SU-DHL-6 (cell line): ENCODE data around the gene TMEM248.

Experiments used
- H2AFZ ChIP-seq: fragments of 200-600 bp; sonication (generic); 2 replicates; pipeline ENCODE4 v1.6.1; 2014; ENCODE audit warnings: low read depth, mild to moderate bottlenecking, moderate library complexity, mixed read lengths, antibody characterized with exemption, low read length; ENCODE audit not compliant: severe bottlenecking
- H3F3A ChIP-seq: fragments of 200-600 bp; shearing (Covaris generic); 2 replicates; pipeline ENCODE4 v1.6.0; 2016; ENCODE audit warnings: antibody characterized with exemption, mild to moderate bottlenecking; ENCODE audit not compliant: insufficient read depth
- H3K27ac ChIP-seq: fragments of 200-600 bp; sonication (generic); 2 replicates; pipeline ENCODE4 v1.5.1; 2016; ENCODE audit warnings: low read depth, mild to moderate bottlenecking, low read length, moderate library complexity, mixed read lengths
- H3K27me3 ChIP-seq: fragments of 200-600 bp; sonication (generic), shearing (Covaris generic); 2 replicates; pipeline ENCODE4 v1.6.0; 2014; ENCODE audit warnings: mild to moderate bottlenecking, low read length
- H3K36me3 ChIP-seq: fragments of 200-600 bp; sonication (generic); 2 replicates; pipeline ENCODE4 v1.6.1; 2014; ENCODE audit warnings: mild to moderate bottlenecking, low read length, mixed read lengths
- H3K4me2 ChIP-seq: fragments of 300-600, 200-600 bp; shearing (Covaris generic), sonication (generic); 2 replicates; pipeline ENCODE4 v1.6.0; 2014; ENCODE audit warnings: low read length, low read depth, mild to moderate bottlenecking; ENCODE audit not compliant: poor library complexity, severe bottlenecking
- H3K4me3 ChIP-seq: fragments of 200-600 bp; sonication (generic); 2 replicates; pipeline ENCODE4 v1.5.1; 2014; ENCODE audit warnings: antibody characterized with exemption, low read length, mild to moderate bottlenecking, mixed read lengths; ENCODE audit not compliant: insufficient read depth, poor library complexity, severe bottlenecking
- H3K79me2 ChIP-seq: fragments of 200-600 bp; sonication (generic); 2 replicates; pipeline ENCODE4 v1.6.1; 2014; ENCODE audit warnings: mild to moderate bottlenecking, low read length, moderate library complexity; ENCODE audit not compliant: insufficient read depth
- H3K9ac ChIP-seq: fragments of 200-600 bp; sonication (generic); 2 replicates; pipeline ENCODE4 v1.7.0; 2014; ENCODE audit warnings: mild to moderate bottlenecking, low read length
- H3K9me2 ChIP-seq: fragments of 200-600 bp; sonication (generic); replicated peaks from 2 replicates; pipeline ENCODE4 v1.6.1; 2014; ENCODE audit warnings: low read length; ENCODE audit not compliant: insufficient read depth
- H3K9me3 ChIP-seq: fragments of 200-600 bp; sonication (generic); 2 replicates; pipeline ENCODE4 v1.6.1; 2014; ENCODE audit warnings: low read length, mixed read lengths; ENCODE audit not compliant: insufficient read depth
- H4K20me1 ChIP-seq: fragments of 200-600 bp; sonication (generic); 2 replicates; pipeline ENCODE4 v1.6.1; 2014; ENCODE audit warnings: low read depth, mild to moderate bottlenecking, antibody characterized with exemption, low read length, moderate library complexity, mixed read lengths
- CTCF ChIP-seq: fragments of 200-600 bp; sonication (generic); IDR thresholded peaks from one replicate; pipeline ENCODE4 v1.5.1; 2017; ENCODE audit warnings: antibody characterized with exemption, mild to moderate bottlenecking, low read length, moderate library complexity; ENCODE audit not compliant: insufficient read depth, poor library complexity, severe bottlenecking
- EZH2phosphoT487 ChIP-seq: fragments of 200-600 bp; sonication (generic), shearing (Covaris generic); conservative IDR thresholded peaks from 2 replicates; pipeline ENCODE4 v1.6.1; 2018; ENCODE audit warnings: mild to moderate bottlenecking, antibody characterized with exemption, low read length, moderate library complexity, mixed read lengths

Gene TMEM248

DNA sequence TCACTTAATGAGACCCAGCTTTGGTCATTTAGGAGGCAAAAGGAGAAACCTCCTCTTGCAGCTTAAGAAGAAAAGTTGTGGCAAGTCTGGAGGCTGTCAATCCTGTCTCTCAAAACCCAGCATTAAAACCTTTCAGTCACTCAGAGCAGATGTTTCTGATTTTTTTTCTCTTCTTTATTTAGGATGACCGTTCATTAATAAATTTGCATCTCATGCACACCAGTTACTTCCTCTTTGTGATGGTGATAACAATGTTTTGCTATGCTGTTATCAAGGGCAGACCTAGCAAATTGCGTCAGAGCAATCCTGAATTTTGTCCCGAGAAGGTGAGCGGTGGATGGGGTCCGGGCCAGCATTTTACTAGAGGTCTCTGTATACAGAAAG, 32.0 kb downstream of the TMEM248 start:
- Histone ChIP-seq H3K27ac (no peak overlapping the region), H3K9me2 (no peaks in the 10 kb centered on the region), H4K20me1 (no peaks in the 10 kb centered on the region), H3K9me3 (no peaks in the 10 kb centered on the region), H3K4me2 (no peak overlapping the region), H3K27me3 (no peaks in the 10 kb centered on the region), H2AFZ (no peak overlapping the region), H3K4me3 (no peak overlapping the region), H3F3A (peaks cover 6% of the 10 kb centered on the region; the same call in 1 of the 2 replicates), H3K79me2 (no peaks in the 10 kb centered on the region), H3K9ac (no peak overlapping the region), H3K36me3 (peaks cover 47% of the 10 kb centered on the region; the same call in 1 of the 2 replicates)
- TF ChIP-seq EZH2phosphoT487: no peak
- TF ChIP-seq CTCF: no peak

GRCh38 chr7:66957595-66958290, 36.7 kb downstream of the TMEM248 start:
- Histone ChIP-seq H3K36me3 (peaks cover 21% of the 10 kb centered on the region), H3K9ac (no peak overlapping the region), H3K27me3 (no peaks in the 10 kb centered on the region), H3K4me3 (no peak overlapping the region), H3K9me2 (no peaks in the 10 kb centered on the region), H3K79me2 (no peaks in the 10 kb centered on the region), H2AFZ (no peak overlapping the region), H3F3A (no peaks in the 10 kb centered on the region), H4K20me1 (no peaks in the 10 kb centered on the region), H3K4me2 (no peak overlapping the region), H3K27ac (no peak overlapping the region), H3K9me3 (no peaks in the 10 kb centered on the region)
- no peak for TF ChIP-seq CTCF
- TF ChIP-seq EZH2phosphoT487: no peak

DNA sequence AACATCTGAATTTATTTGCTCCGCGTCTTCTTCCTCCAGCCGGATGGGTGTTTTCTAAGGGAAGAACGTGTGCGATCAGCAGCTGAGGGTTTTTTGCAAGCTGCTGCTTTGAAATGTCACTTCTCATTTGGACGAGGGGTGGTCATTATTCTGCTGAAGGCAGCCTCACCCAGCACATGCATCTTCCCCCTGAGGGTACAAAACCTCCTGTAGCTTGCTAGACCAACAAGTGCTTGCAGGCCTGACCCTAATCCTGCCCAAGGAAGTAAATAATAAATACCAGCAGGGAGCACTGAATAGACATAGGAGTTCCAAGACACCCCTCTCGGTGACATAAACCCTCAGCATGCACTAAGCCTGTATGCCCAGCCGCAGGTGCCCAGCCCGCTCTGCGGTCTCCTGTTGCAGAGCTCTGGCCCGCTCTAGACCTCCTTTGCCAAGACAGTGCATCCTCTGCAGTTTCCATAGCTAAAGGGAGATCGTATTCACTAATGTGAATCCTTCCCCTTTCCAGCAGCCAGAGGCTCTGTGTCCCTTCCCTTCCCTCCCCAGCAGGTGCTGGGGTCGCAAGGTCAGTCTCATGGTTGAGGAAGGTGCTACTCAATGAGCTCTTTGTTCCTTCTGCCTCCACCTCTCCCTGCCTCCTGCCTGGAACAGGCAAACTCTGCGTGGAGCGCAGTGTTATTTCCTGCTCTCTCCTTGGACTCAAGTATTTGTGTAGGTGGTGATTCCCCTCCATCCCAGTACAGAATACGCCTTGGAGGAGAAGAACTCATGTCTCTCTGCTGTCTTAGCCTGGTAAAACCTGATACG, 37.7 kb downstream of the TMEM248 start:
- Histone ChIP-seq H3K79me2 (no peaks in the 10 kb centered on the region), H3K9ac (no peak overlapping the region), H4K20me1 (no peaks in the 10 kb centered on the region), H2AFZ (no peak overlapping the region), H3K9me3 (no peaks in the 10 kb centered on the region), H3K27me3 (no peaks in the 10 kb centered on the region), H3K27ac (no peak overlapping the region), H3K9me2 (no peaks in the 10 kb centered on the region), H3F3A (no peaks in the 10 kb centered on the region), H3K4me3 (no peak overlapping the region), H3K36me3 (peaks cover 21% of the 10 kb centered on the region), H3K4me2 (no peak overlapping the region)
- TF ChIP-seq EZH2phosphoT487 (no peak), CTCF (no peak)
